Ishikawa (cell line): ENCODE measurements around the gene MYO9B.

ENCODE experiments used
- CEBPB ChIP-seq: IDR thresholded peaks from 2 replicates; pipeline ENCODE4 v1.6.1; 2012
- CREB1 ChIP-seq: IDR thresholded peaks from 2 replicates; pipeline ENCODE4 v1.6.1; 2012; ENCODE audit warnings: low read depth
- EGR1 ChIP-seq: IDR thresholded peaks from 2 replicates; pipeline ENCODE4 v1.6.1; 2012
- EP300 ChIP-seq: IDR thresholded peaks from 2 replicates; pipeline ENCODE4 v1.6.1; 2012; ENCODE audit warnings: borderline replicate concordance
- FOXM1 ChIP-seq: IDR thresholded peaks from 2 replicates; pipeline ENCODE4 v1.6.1; 2012; ENCODE audit warnings: low read depth, borderline replicate concordance
- NFIC ChIP-seq: IDR thresholded peaks from 2 replicates; pipeline ENCODE4 v1.6.1; 2012
- RAD21 ChIP-seq: IDR thresholded peaks from 2 replicates; pipeline ENCODE4 v1.6.1; 2012; ENCODE audit warnings: low read depth
- TAF1 ChIP-seq: IDR thresholded peaks from 2 replicates; pipeline ENCODE4 v1.6.1; 2012; ENCODE audit warnings: low read depth, mild to moderate bottlenecking
- TCF12 ChIP-seq: IDR thresholded peaks from 2 replicates; pipeline ENCODE4 v1.6.1; 2012; ENCODE audit warnings: low read depth
- TEAD4 ChIP-seq: IDR thresholded peaks from 2 replicates; pipeline ENCODE4 v1.6.1; 2012
- YY1 ChIP-seq: IDR thresholded peaks from 2 replicates; pipeline ENCODE4 v1.6.1; 2012; ENCODE audit warnings: low read depth
- ZBTB7A ChIP-seq: IDR thresholded peaks from 2 replicates; pipeline ENCODE4 v1.6.1; 2012; ENCODE audit warnings: low read depth
- TF ChIP-seq, protein P1 (sequence below): IDR thresholded peaks from 2 replicates; pipeline ENCODE4 v1.6.1; 2012
- TF ChIP-seq, protein P2 (sequence below): IDR thresholded peaks from 2 replicates; pipeline ENCODE4 v1.6.1; 2012
- TF ChIP-seq, protein P3 (sequence below): IDR thresholded peaks from 2 replicates; pipeline ENCODE4 v1.6.1; 2012; ENCODE audit warnings: low read depth, mild to moderate bottlenecking

MYO9B gene

DNA sequence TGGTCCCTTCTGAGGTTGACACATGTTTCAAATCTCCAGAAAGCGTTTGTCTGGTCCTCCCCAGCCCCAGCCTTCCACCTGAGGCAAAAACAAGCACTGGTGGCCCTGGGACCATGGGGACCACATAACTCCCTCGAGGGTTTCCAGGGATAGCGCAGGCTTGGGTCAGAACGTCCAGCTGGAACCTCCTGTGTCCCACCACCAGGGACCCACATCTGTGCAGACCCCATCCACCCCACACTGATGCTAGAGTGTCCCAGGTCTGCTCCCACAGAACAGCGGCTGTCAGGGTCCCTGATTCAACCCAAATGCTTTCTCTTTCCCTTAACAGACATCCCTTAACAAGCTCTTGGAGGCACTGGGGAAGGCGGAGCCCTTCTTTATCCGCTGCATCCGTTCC is 110.0 kb downstream of the MYO9B start:
- TF ChIP-seq RAD21 (no peak), ZBTB7A (no peak), EP300 (no peak), TCF12 (no peak), EGR1 (no peak), FOXM1 (no peak), CREB1 (no peak), TEAD4 (no peak), CEBPB (no peak), YY1 (no peak)
- TF ChIP-seq, protein P1, sequence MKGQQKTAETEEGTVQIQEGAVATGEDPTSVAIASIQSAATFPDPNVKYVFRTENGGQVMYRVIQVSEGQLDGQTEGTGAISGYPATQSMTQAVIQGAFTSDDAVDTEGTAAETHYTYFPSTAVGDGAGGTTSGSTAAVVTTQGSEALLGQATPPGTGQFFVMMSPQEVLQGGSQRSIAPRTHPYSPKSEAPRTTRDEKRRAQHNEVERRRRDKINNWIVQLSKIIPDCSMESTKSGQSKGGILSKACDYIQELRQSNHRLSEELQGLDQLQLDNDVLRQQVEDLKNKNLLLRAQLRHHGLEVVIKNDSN: no peak
- TF ChIP-seq, protein P2, sequence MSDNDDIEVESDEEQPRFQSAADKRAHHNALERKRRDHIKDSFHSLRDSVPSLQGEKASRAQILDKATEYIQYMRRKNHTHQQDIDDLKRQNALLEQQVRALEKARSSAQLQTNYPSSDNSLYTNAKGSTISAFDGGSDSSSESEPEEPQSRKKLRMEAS: no peak

DNA sequence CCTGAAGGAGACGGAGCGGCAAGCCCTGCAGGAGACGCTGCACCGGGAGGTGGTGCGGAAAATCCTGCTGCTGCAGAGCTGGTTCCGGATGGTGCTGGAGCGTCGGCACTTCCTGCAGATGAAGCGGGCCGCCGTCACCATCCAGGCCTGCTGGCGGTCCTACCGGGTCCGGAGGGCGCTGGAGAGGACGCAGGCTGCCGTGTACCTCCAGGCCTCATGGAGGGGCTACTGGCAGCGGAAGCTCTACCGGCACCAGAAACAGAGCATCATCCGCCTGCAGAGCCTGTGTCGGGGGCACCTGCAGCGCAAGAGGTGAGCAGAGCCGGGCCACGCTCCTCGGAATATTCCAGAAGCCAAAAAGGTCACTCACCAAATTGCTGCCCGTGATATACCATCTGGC is 117.2 kb downstream of the MYO9B start:
- TF ChIP-seq NFIC: no peak
- no peak for TF ChIP-seq RAD21
- TF ChIP-seq, protein P2: no peak
- TF ChIP-seq TAF1: no peak
- no peak for TF ChIP-seq CREB1
- TF ChIP-seq, protein P3, sequence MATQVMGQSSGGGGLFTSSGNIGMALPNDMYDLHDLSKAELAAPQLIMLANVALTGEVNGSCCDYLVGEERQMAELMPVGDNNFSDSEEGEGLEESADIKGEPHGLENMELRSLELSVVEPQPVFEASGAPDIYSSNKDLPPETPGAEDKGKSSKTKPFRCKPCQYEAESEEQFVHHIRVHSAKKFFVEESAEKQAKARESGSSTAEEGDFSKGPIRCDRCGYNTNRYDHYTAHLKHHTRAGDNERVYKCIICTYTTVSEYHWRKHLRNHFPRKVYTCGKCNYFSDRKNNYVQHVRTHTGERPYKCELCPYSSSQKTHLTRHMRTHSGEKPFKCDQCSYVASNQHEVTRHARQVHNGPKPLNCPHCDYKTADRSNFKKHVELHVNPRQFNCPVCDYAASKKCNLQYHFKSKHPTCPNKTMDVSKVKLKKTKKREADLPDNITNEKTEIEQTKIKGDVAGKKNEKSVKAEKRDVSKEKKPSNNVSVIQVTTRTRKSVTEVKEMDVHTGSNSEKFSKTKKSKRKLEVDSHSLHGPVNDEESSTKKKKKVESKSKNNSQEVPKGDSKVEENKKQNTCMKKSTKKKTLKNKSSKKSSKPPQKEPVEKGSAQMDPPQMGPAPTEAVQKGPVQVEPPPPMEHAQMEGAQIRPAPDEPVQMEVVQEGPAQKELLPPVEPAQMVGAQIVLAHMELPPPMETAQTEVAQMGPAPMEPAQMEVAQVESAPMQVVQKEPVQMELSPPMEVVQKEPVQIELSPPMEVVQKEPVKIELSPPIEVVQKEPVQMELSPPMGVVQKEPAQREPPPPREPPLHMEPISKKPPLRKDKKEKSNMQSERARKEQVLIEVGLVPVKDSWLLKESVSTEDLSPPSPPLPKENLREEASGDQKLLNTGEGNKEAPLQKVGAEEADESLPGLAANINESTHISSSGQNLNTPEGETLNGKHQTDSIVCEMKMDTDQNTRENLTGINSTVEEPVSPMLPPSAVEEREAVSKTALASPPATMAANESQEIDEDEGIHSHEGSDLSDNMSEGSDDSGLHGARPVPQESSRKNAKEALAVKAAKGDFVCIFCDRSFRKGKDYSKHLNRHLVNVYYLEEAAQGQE: no peak
- no peak for TF ChIP-seq ZBTB7A
- TF ChIP-seq, protein P1: no peak
- TF ChIP-seq TEAD4: no peak
- no peak for TF ChIP-seq TCF12
- no peak for TF ChIP-seq CEBPB
- no peak for TF ChIP-seq FOXM1
- no peak for TF ChIP-seq YY1
- no peak for TF ChIP-seq EP300
- no peak for TF ChIP-seq EGR1

DNA sequence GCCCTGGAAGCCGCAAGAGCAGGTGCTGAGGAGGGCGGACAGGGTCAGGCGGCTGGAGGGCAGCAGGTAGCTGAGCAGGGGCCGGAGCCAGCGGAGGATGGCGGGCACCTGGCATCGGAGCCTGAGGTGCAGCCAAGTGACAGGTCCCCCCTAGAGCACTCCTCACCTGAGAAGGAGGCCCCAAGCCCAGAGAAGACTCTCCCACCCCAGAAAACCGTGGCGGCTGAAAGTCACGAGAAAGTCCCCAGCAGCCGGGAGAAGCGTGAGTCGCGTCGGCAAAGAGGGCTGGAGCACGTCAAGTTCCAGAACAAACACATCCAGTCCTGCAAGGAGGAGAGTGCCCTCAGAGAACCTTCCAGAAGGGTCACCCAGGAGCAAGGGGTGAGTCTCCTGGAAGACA is 119.0 kb downstream of the MYO9B start:
- TF ChIP-seq TAF1: no peak
- TF ChIP-seq NFIC: no peak
- TF ChIP-seq FOXM1: no peak

DNA sequence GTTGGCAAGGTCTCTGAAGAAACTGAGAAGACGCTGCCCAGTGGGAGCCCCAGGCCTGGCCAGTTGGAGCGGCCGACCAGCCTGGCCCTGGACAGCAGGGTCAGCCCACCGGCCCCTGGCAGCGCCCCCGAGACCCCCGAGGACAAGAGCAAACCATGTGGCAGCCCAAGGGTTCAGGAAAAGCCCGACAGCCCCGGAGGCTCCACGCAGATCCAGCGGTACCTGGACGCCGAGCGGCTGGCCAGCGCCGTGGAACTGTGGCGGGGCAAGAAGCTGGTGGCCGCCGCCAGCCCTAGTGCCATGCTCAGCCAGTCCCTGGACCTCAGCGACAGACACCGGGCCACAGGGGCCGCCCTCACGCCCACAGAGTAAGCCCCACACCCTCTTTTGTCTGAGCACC is 119.5 kb downstream of the MYO9B start:
- TF ChIP-seq FOXM1 (no peak), CEBPB (no peak), CREB1 (no peak), EGR1 (no peak), TAF1 (no peak), TCF12 (no peak), NFIC (no peak), YY1 (no peak), EP300 (no peak), RAD21 (no peak), TEAD4 (no peak), ZBTB7A (no peak)
- TF ChIP-seq, protein P2: no peak
- TF ChIP-seq, protein P1: no peak
- TF ChIP-seq, protein P3: no peak

DNA sequence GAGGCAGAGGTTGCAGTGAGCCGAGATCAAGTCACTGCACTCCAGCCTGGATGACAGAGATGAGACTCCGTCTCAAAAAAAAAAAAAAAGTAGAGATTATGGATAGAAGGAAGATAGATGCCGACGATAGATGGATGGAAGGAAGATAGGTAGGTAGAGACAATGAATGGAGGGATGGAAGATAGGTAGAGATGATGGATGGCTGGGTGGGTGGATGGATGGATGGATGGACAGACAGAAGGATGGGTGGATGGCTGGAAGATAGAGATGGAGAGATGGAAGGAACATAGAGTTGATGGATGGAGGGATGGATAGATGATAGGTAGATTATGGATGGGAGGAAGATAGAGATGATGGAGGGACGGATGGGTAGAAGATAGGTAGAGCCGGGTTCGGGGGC is 121.0 kb downstream of the MYO9B start:
- no peak for TF ChIP-seq RAD21
- TF ChIP-seq TCF12: no peak
- TF ChIP-seq EGR1: no peak
- TF ChIP-seq TAF1: no peak
- no peak for TF ChIP-seq ZBTB7A
- TF ChIP-seq, protein P3: no peak
- TF ChIP-seq, protein P2: no peak
- TF ChIP-seq NFIC: no peak
- no peak for TF ChIP-seq YY1
- TF ChIP-seq, protein P1: no peak
- no peak for TF ChIP-seq CREB1
- no peak for TF ChIP-seq CEBPB
- no peak for TF ChIP-seq TEAD4
- no peak for TF ChIP-seq FOXM1
- no peak for TF ChIP-seq EP300
